C4-2B (cell line): ENCODE measurements around the gene LMOD1.

Source experiments
- ZFX ChIP-seq: fragments of 450-650 bp; IDR thresholded peaks from 2 replicates; pipeline ENCODE4 v1.6.1; 2017
- TF ChIP-seq, protein P1 (sequence below): fragments of 450-650 bp; conservative IDR thresholded peaks from 2 replicates; pipeline ENCODE4 v1.5.1; 2017; ENCODE audit warnings: mild to moderate bottlenecking

DNA sequence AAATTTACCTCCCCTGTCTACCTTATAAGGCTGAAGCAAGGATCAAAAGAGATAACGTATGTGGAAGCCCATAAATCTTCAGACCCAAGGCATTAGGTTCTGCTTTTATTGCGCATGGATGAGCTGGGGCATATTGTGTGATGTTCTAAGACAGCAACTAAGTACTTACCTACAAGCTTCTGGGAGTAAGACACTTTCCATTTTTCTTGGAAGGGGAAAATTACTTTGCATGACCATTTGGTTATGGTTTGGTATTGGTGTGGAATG lies 21.1 kb downstream of the LMOD1 start:
- TF ChIP-seq, protein P1, sequence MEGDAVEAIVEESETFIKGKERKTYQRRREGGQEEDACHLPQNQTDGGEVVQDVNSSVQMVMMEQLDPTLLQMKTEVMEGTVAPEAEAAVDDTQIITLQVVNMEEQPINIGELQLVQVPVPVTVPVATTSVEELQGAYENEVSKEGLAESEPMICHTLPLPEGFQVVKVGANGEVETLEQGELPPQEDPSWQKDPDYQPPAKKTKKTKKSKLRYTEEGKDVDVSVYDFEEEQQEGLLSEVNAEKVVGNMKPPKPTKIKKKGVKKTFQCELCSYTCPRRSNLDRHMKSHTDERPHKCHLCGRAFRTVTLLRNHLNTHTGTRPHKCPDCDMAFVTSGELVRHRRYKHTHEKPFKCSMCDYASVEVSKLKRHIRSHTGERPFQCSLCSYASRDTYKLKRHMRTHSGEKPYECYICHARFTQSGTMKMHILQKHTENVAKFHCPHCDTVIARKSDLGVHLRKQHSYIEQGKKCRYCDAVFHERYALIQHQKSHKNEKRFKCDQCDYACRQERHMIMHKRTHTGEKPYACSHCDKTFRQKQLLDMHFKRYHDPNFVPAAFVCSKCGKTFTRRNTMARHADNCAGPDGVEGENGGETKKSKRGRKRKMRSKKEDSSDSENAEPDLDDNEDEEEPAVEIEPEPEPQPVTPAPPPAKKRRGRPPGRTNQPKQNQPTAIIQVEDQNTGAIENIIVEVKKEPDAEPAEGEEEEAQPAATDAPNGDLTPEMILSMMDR = no peak
- TF ChIP-seq ZFX = no peak
